Stimulated activated CD4-positive, alpha-beta T cell treated with anti-CD3 and anti-CD28 coated beads, Interleukin-15, amount 100 ng/mL, for 24 hours (primary cell): ENCODE data around the gene ZNF468.
"Not testable (repeated sequence)": the region's sequence is repeated elsewhere in the genome, so short reads cannot be mapped to it uniquely, and the experiment has no call there.

Source experiments
- DNase-seq: peaks from one replicate; pipeline ENCODE4 v3.0.0-alpha.2; 2020

Gene ZNF468

GRCh38 chr19:52823676-52824075, 33.7 kb downstream of the ZNF468 start:
- DNase-seq = no peak

- peak; percentile 76 for DNase-seq
Measured at GRCh38 chr19:52821204-52821960, 36.0 kb downstream of the ZNF468 start, which contains the start of gene ZNF28. Gene ZNF28, minus strand, starts transcription at chr19:52821633. Its CDS starts 3,675 bp downstream, at chr19:52817958.

DNA sequence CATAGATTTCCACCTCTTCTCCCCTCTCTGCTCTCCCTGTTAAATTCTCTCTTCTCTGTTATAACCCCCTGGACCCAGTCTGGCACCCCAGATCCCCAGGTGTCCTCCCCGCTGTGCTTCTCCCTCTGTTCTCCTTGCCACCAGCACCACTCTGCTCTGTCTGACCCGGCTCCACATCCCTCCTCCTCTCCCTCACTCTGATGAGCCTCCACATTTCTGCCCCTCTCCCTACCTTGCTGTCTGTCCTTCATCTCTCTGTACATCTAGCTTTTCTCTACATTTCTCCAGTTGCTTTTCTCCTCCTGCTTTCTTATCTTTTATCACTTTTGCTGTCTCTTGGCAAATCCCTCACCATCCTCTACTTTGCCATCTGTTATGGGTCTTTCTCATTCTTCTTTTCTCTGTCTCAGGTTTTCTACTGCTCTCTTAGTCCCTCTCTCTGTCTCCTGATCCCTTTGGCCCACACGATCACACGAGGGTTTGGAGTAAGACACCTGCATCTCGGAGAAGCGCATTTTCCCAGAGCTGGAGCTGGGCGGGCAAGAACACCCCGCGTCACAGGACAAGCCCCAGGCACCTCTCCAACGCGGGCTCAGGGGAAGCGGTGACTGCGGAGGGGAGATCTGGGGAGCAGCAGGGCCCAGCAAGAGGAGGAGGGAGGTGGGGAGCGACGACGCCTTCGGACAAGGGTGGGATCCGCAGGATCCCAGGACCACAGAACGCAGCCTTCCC, 36.8 kb downstream of the ZNF468 start:
- peak; percentile 47 for DNase-seq

GRCh38 chr19:52809801-52810200, 47.6 kb downstream of the ZNF468 start:
- no peak for DNase-seq

- DNase-seq = not testable (repeated sequence)
Measured at GRCh38 chr19:52799950-52800640, 57.3 kb downstream of the ZNF468 start.

DNA sequence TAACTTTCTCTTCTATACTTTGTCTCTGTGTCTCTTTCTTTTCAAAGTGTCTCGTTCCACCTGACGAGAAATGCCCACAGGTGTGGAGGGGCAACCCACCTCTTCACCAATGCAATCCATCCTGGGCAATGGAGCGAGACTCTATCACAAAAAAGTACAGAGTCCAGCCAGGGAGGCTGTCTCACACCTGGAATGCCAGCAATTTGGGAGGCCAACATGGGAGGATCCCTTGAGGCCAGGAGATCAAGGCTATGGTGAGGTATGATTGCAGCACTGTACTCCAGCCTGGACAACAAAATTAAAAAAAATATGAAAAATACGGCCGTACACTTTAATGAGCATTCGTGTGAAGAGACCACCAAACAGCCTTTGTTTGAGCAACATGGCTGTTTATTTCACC, 68.0 kb downstream of the ZNF468 start:
- no peak for DNase-seq
